Esophagus muscularis mucosa (tissue), 4 donors: Measurements from ENCODE around the gene ARHGEF38. TPM values are rescaled to one million over a fixed set of nuclear protein-coding genes. Genes with fewer than 3 reads are reported as not detected.

Source experiments
- DNase-seq: peaks from one replicate; pipeline ENCODE4 v3.0.0-alpha.2; 2017; ENCODE audit errors: extremely low spot score
- H3K27ac ChIP-seq, 4 donors: fragments of 200-600 bp; sonication (generic); replicated peaks in 1 of 4; 1 replicate in 3 of 4; 2 replicates in 1 of 4; pipeline ENCODE4 v1.5.1; 2016 to 2019; ENCODE audit warnings: mild to moderate bottlenecking in 1 of 4
- H3K27me3 ChIP-seq, 4 donors: fragments of 200-600 bp; sonication (generic); one replicate each; pipeline versions ENCODE4 v1.5.1 to v1.6.0; 2016 to 2019
- H3K36me3 ChIP-seq, 4 donors: fragments of 200-600 bp; sonication (generic); one replicate each; pipeline ENCODE4 v1.5.1; 2016 to 2019
- H3K4me1 ChIP-seq, 4 donors: fragments of 200-600 bp; sonication (generic); one replicate each; pipeline ENCODE4 v1.5.1; 2016 to 2019
- H3K4me3 ChIP-seq, 4 donors: fragments of 200-600 bp; sonication (generic); 1 replicate in 2 of 4; 2 replicates in 2 of 4; pipeline ENCODE4 v1.5.1; 2016 to 2019; ENCODE audit warnings: mild to moderate bottlenecking in 4 of 4, moderate library complexity in 1 of 4
- H3K9me3 ChIP-seq, 4 donors: fragments of 200-600 bp; sonication (generic); 1 replicate in 3 of 4; 2 replicates in 1 of 4; pipeline ENCODE4 v1.5.1; 2016 to 2019
- CTCF ChIP-seq, 3 experiments: fragments of 200-600 bp in 2 of 3; fragments of 450-650 bp in 1 of 3; sonication (generic) in 2 of 3; IDR thresholded peaks; one replicate each; pipeline ENCODE4 v1.5.1; 2017 to 2019; ENCODE audit warnings: antibody characterized with exemption in 3 of 3, mild to moderate bottlenecking in 2 of 3, moderate library complexity in 1 of 3
- EP300 ChIP-seq: sonication (generic); formaldehyde crosslinking; IDR thresholded peaks from one replicate; pipeline ENCODE4 v1.6.1; 2017; ENCODE audit warnings: antibody characterized with exemption
- POLR2A ChIP-seq: fragments of 450-650 bp; IDR thresholded peaks from one replicate; pipeline ENCODE4 v1.6.1; 2017; ENCODE audit warnings: antibody characterized with exemption, moderate library complexity, mild to moderate bottlenecking, low read depth
- POLR2AphosphoS5 ChIP-seq, 2 donors: sonication (generic); formaldehyde crosslinking; IDR thresholded peaks; one replicate each; pipeline ENCODE4 v1.6.1; 2017; ENCODE audit warnings: antibody characterized with exemption in 2 of 2
- WGBS: methylation state at CpG from one replicate; pipeline ENCODE4 v1.1.5; 2018; 5-methylcytosine and 5-hydroxymethylcytosine counted together
- intact Hi-C: fragments of 100-400 bp; cut with DNase I; formaldehyde crosslinking; loops from one replicate; pipeline ENCODE4 v1.15.1; 2023
- total RNA-seq, 4 donors: library from RNA; depleted of rRNA; stranded (reverse); fragments of >200 nt; gene quantifications; one replicate each; pipeline versions ENCODE4 v1.1.0 to v1.2.1, GENCODE V29; 2016

The ARHGEF38 gene
- total RNA-seq, 4 donors from 2014 or later, result 0.29 TPM; not detected in 3

GRCh38 chr4:105632599-105632998, 80.2 kb downstream of the ARHGEF38 start:
- WGBS, result 84% methylated on average over 3 of the region's 3 CpGs
- peaks cover 6 to 26% (median 16%) of the 10 kb centered on the region in 4 donors for H3K4me1 ChIP-seq
- H3K4me3 ChIP-seq, result no peak overlapping the region
- TF ChIP-seq POLR2AphosphoS5 (IDR thresholded peaks at IDR 0.05) (no peak), POLR2A (no peak), CTCF (IDR thresholded peaks at IDR 0.05) (no peak), EP300 (no peak)
- no peaks in the 10 kb centered on the region for H3K27me3 ChIP-seq
- intact Hi-C loops, result no loop called here
- no peak for DNase-seq
- H3K27ac ChIP-seq, result no peak overlapping the region
- H3K36me3 ChIP-seq, result no peaks in the 10 kb centered on the region
- H3K9me3 ChIP-seq, result no peaks in the 10 kb centered on the region

- H3K9me3 ChIP-seq, result no peaks in the 10 kb centered on the region
- no peak for DNase-seq
- WGBS, result 83% methylated on average over 3 of the region's 3 CpGs
- no peaks in the 10 kb centered on the region for H3K36me3 ChIP-seq
- H3K4me3 ChIP-seq, result no peak overlapping the region
- no peak overlapping the region for H3K27ac ChIP-seq
- intact Hi-C loops, result no loop called here
- TF ChIP-seq POLR2AphosphoS5 (IDR thresholded peaks at IDR 0.05) (no peak), EP300 (no peak), POLR2A (no peak), CTCF (IDR thresholded peaks at IDR 0.05) (no peak)
- H3K4me1 ChIP-seq, result peaks cover 8 to 32% (median 19%) of the 10 kb centered on the region in 4 donors
- no peaks in the 10 kb centered on the region for H3K27me3 ChIP-seq
Observed at GRCh38 chr4:105633241-105633640, 80.8 kb downstream of the ARHGEF38 start.

GRCh38 chr4:105634402-105635080, 82.1 kb downstream of the ARHGEF38 start:
- no peak for DNase-seq
- H3K27ac ChIP-seq, result no peak overlapping the region
- H3K4me1 ChIP-seq, result peaks cover 8 to 32% (median 19%) of the 10 kb centered on the region in 4 donors
- WGBS, result 29% methylated on average over 1 of the region's 1 CpG
- H3K9me3 ChIP-seq, result no peaks in the 10 kb centered on the region
- H3K36me3 ChIP-seq, result no peaks in the 10 kb centered on the region
- intact Hi-C loops, result no loop called here
- H3K27me3 ChIP-seq, result no peaks in the 10 kb centered on the region
- H3K4me3 ChIP-seq, result no peak overlapping the region
- TF ChIP-seq POLR2AphosphoS5 (IDR thresholded peaks at IDR 0.05) (no peak), POLR2A (no peak), EP300 (no peak), CTCF (IDR thresholded peaks at IDR 0.05) (no peak)

GRCh38 chr4:105637408-105638176, 85.2 kb downstream of the ARHGEF38 start:
- no peak for DNase-seq
- no peak overlapping the region for H3K4me3 ChIP-seq
- intact Hi-C loops, result no loop called here
- 40% methylated on average over 4 of the region's 4 CpGs for WGBS
- H3K4me1 ChIP-seq, result peaks cover 8 to 32% (median 19%) of the 10 kb centered on the region in 4 donors
- no peaks in the 10 kb centered on the region for H3K36me3 ChIP-seq
- peak overlapping the region in 1 of 4 donors; percentile 2 for H3K27ac ChIP-seq
- TF ChIP-seq POLR2AphosphoS5 (IDR thresholded peaks at IDR 0.05), result peak in 1 of 2 donors; percentile 27
- TF ChIP-seq CTCF (IDR thresholded peaks at IDR 0.05), result no peak
- H3K9me3 ChIP-seq, result no peaks in the 10 kb centered on the region
- H3K27me3 ChIP-seq, result no peaks in the 10 kb centered on the region
